GM23248 (cell line): ENCODE data around the gene TMEM174. TPM values are rescaled to one million over a fixed set of nuclear protein-coding genes. Genes with fewer than 3 reads are reported as not detected.

Experiments
- DNase-seq: peaks from one replicate; pipeline ENCODE4 v3.0.0-alpha.2; 2015
- H2AFZ ChIP-seq: fragments of 200-600 bp; sonication (generic); 2 replicates; pipeline ENCODE4 v1.6.1; 2016; ENCODE audit warnings: antibody characterized with exemption
- H3F3A ChIP-seq: fragments of 200-600 bp; sonication (generic); 2 replicates; pipeline ENCODE4 v1.6.1; 2016; ENCODE audit warnings: mild to moderate bottlenecking, antibody characterized with exemption, mixed run types; ENCODE audit not compliant: insufficient read depth
- H3K27ac ChIP-seq: fragments of 200-600 bp; sonication (generic); 2 replicates; pipeline ENCODE4 v1.5.1; 2016; ENCODE audit warnings: mild to moderate bottlenecking
- H3K27me3 ChIP-seq: fragments of 200-600 bp; sonication (generic); replicated peaks from 2 replicates; pipeline ENCODE4 v1.6.1; 2016; ENCODE audit warnings: mild to moderate bottlenecking; ENCODE audit not compliant: insufficient read depth
- H3K36me3 ChIP-seq: fragments of 200-600 bp; sonication (generic); 2 replicates; pipeline ENCODE4 v1.6.1; 2016; ENCODE audit warnings: low read depth, mild to moderate bottlenecking
- H3K4me1 ChIP-seq: fragments of 200-600 bp; sonication (generic); 2 replicates; pipeline ENCODE4 v1.6.1; 2016; ENCODE audit warnings: mild to moderate bottlenecking; ENCODE audit not compliant: insufficient read depth
- H3K4me2 ChIP-seq: fragments of 200-600 bp; sonication (generic); one replicate; pipeline ENCODE4 v1.6.1; 2016; ENCODE audit warnings: mild to moderate bottlenecking; ENCODE audit not compliant: unreplicated experiment
- H3K4me3 ChIP-seq: fragments of 200-600 bp; sonication (generic); 2 replicates; pipeline ENCODE4 v1.5.1; 2016; ENCODE audit warnings: mild to moderate bottlenecking
- H3K79me2 ChIP-seq: fragments of 200-600 bp; sonication (generic); 2 replicates; pipeline ENCODE4 v1.6.1; 2016; ENCODE audit warnings: mild to moderate bottlenecking; ENCODE audit not compliant: insufficient read depth
- H3K9ac ChIP-seq: fragments of 200-600 bp; sonication (generic); 2 replicates; pipeline ENCODE4 v1.6.1; 2016; ENCODE audit warnings: mild to moderate bottlenecking
- H3K9me2 ChIP-seq: fragments of 200-600 bp; sonication (generic); 2 replicates; pipeline ENCODE4 v1.6.1; 2016; ENCODE audit warnings: mixed run types, mild to moderate bottlenecking, moderate library complexity; ENCODE audit not compliant: insufficient read depth
- H3K9me3 ChIP-seq: fragments of 200-600 bp; sonication (generic); one replicate; pipeline ENCODE4 v1.6.1; 2017; ENCODE audit warnings: low read depth
- H4K20me1 ChIP-seq: fragments of 200-600 bp; sonication (generic); 2 replicates; pipeline ENCODE4 v1.6.0; 2016; ENCODE audit not compliant: insufficient read depth
- EZH2 ChIP-seq: fragments of 200-600 bp; sonication (generic); IDR thresholded peaks from 2 replicates; pipeline ENCODE4 v1.6.1; 2018; ENCODE audit warnings: antibody characterized with exemption, mild to moderate bottlenecking; ENCODE audit not compliant: insufficient read depth, poor library complexity, severe bottlenecking
- EZH2phosphoT487 ChIP-seq: fragments of 200-600 bp; sonication (generic); IDR thresholded peaks from 2 replicates; pipeline ENCODE4 v1.6.1; 2018; ENCODE audit warnings: antibody characterized with exemption, moderate library complexity, mild to moderate bottlenecking, low read depth; ENCODE audit not compliant: insufficient read depth
- WGBS, 2 experiments: methylation state at CpG; one replicate each; pipeline ENCODE4 v1.1.6; 2015 to 2017; ENCODE audit warnings: low lambda C conversion rate in 2 of 2, low coverage in 1 of 2; ENCODE audit errors: missing lambda C conversion rate in 2 of 2; 5-methylcytosine and 5-hydroxymethylcytosine counted together
- in situ Hi-C: fragments of 300-500 bp; cut with MboI; formaldehyde crosslinking; loops from 2 replicates; pipeline ENCODE4 v1.15.0; 2020
- polyA plus RNA-seq: library from polyadenylated mRNA; unstranded; fragments of >200 nt; fragmentation: Nextera tagmentation; extraction: Ambion mirVana; gene quantifications from 2 replicates; pipeline ENCODE4 v1.2.1, GENCODE V29; 2016
- total RNA-seq: library from RNA; depleted of rRNA; stranded (reverse); fragments of >200 nt; shearing (Covaris generic); gene quantifications from 2 replicates; pipeline ENCODE4 v1.2.3, GENCODE V29; 2014

The TMEM174 gene
- total and polyA plus RNA-seq, 2 experiments from 2014 or later = not detected

DNA sequence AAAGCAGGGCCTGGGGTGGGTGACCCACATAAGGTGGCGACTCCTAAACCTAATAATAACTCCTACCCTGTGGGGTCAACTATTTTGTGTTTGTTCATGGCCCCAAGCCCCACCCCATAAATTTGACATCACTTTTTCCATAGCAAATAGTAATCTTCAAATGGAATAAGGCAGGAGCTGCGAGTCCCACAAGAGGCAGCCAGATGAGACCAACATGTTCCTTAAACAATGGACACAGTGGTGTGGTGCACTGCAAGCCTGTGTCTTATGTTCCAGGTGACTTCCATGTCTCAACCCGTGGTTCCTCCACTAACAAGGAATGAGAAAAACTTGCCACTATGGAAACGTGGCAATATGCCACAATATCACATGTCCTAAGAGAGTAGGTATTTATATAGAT lies 20.6 kb downstream of the TMEM174 start:
- no peak for DNase-seq
- H3K9ac ChIP-seq = no peak overlapping the region
- no peak overlapping the region for H3K4me2 ChIP-seq
- no peak overlapping the region for H3K4me3 ChIP-seq
- 47 to 52% methylated on average over 4 of the region's 4 CpGs for WGBS, 2 experiments
- no peaks in the 10 kb centered on the region for H3K27me3 ChIP-seq
- H2AFZ ChIP-seq = no peak overlapping the region
- no peak for TF ChIP-seq EZH2phosphoT487
- no peak for TF ChIP-seq EZH2
- no peak overlapping the region for H3K27ac ChIP-seq
- in situ Hi-C loops = loop anchor here (10.0 kb wide), 1 partner anchor 109 kb away; no protein-coding TSS in a partner anchor
- H3K36me3 ChIP-seq = no peaks in the 10 kb centered on the region
- H3K4me1 ChIP-seq = peaks cover 20% of the 10 kb centered on the region
- H3F3A ChIP-seq = peaks cover 14% of the 10 kb centered on the region
- no peaks in the 10 kb centered on the region for H3K9me3 ChIP-seq
- H3K79me2 ChIP-seq = no peaks in the 10 kb centered on the region
- H4K20me1 ChIP-seq = no peaks in the 10 kb centered on the region
- no peaks in the 10 kb centered on the region for H3K9me2 ChIP-seq

DNA sequence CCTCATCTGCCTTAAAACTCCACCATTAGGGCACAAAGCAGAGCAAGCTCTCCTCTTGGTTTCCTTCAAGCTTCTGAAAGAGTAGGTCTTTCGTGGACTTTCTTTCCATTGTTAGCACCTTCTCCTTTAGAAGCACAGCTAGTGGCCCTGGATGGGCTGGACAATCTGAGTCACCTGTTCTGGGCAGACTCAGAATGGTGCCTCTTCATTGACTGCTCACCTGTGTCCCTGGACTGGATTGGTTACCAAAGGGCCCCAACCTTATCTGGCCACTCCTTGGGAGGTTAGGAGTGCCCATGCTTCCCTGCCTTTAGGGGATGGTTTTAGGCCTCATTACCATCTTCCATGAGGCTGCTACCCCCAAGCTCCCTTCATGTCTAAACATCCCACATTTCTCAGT lies 23.2 kb downstream of the TMEM174 start:
- TF ChIP-seq EZH2 (no peak), EZH2phosphoT487 (no peak)
- Histone ChIP-seq H3K9me2 (no peaks in the 10 kb centered on the region), H3F3A (no peaks in the 10 kb centered on the region), H3K9me3 (no peaks in the 10 kb centered on the region), H3K27me3 (no peaks in the 10 kb centered on the region), H3K4me1 (no peaks in the 10 kb centered on the region), H3K27ac (no peak overlapping the region), H3K9ac (no peak overlapping the region), H3K79me2 (no peaks in the 10 kb centered on the region), H3K4me3 (no peak overlapping the region), H2AFZ (no peak overlapping the region), H3K4me2 (no peak overlapping the region), H3K36me3 (no peaks in the 10 kb centered on the region), H4K20me1 (no peaks in the 10 kb centered on the region)
- no peak for DNase-seq
- in situ Hi-C loops = loop anchor here (10.0 kb wide), 1 partner anchor 111 kb away; no protein-coding TSS in a partner anchor
- WGBS, 2 experiments = 62 to 79% methylated on average over 1 of the region's 1 CpG

DNA sequence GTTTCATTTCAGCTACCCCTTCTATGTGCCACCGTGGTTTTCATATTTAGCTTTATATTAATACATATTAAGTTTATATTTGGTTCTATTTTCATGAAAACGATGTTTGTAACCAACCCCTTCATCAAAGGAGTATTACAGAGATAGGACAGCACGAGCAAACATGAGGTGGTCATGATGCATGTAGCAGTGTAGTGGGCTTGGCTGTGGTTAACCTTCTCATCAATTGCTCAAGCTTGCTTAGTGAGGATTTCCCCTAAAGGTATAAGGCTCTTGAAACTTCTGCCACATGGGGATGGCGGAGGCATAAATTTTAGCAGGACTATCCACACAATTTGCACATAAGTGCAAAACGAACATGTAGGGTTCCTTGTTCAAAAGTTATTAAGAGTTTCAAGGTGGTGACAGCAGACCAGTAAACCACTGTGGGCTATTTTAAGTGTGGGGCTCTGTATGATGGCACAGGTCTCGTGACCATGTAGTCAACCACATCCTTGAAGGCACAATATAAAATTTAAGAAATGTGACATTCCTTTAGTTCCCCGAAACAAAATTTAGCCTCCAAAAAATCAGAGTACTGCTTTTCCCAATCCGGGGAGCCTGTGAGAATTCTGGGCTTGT lies 24.8 kb downstream of the TMEM174 start:
- in situ Hi-C loops = loop anchor here (10.0 kb wide), 1 partner anchor 113 kb away; no protein-coding TSS in a partner anchor
- Histone ChIP-seq H3K27me3 (no peaks in the 10 kb centered on the region), H2AFZ (no peak overlapping the region), H4K20me1 (no peaks in the 10 kb centered on the region), H3K9me2 (no peaks in the 10 kb centered on the region), H3F3A (no peaks in the 10 kb centered on the region), H3K4me1 (no peaks in the 10 kb centered on the region), H3K79me2 (no peaks in the 10 kb centered on the region), H3K4me2 (no peak overlapping the region), H3K4me3 (no peak overlapping the region), H3K9me3 (no peaks in the 10 kb centered on the region), H3K9ac (no peak overlapping the region), H3K36me3 (no peaks in the 10 kb centered on the region), H3K27ac (no peak overlapping the region)
- 68 to 74% methylated on average over 8 of the region's 8 CpGs for WGBS, 2 experiments
- DNase-seq = no peak
- TF ChIP-seq EZH2phosphoT487 (no peak), EZH2 (no peak)

DNA sequence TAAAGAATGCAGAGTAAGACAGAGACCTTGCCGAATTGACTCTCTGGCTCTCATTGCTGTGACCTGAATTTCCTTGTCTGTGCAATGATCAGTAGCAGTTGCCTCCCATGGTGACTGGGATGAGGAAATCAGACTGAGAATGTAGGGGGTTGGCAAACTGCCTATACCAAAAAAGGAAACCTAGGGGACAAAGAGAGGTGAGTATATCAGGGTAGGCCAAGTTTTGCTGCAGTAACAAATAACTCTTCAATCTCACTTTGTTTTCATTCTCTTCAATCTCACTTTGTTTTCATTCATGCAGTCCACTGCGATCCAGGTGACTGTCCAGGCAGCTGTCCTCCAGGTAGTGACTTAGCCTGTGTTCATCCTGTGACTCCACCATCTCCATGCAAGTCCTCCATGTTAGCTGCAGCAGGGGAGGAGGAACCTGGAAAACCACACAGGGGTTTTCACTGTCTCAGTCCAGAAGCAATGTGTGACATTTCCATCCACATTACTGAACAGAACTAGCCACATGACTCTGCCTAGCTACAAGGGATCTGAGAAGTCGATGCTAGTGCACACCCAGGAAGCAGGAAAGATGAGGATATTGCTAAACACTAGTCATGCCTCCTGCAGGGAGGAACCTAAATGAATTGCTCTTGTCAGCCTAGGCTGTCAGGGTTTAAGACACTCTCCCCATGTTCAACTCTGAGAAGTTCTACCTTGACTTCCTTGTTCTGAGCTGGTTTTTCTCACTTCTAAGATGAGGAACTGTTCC lies 26.0 kb downstream of the TMEM174 start:
- Histone ChIP-seq H3K4me1 (no peaks in the 10 kb centered on the region), H3K27me3 (no peaks in the 10 kb centered on the region), H3K27ac (no peak overlapping the region), H3K4me3 (no peak overlapping the region), H2AFZ (no peak overlapping the region), H4K20me1 (no peaks in the 10 kb centered on the region), H3K9me3 (no peaks in the 10 kb centered on the region), H3K4me2 (no peak overlapping the region), H3K9me2 (no peaks in the 10 kb centered on the region), H3F3A (no peaks in the 10 kb centered on the region), H3K9ac (no peak overlapping the region), H3K36me3 (no peaks in the 10 kb centered on the region), H3K79me2 (no peaks in the 10 kb centered on the region)
- no peak for DNase-seq
- in situ Hi-C loops = loop anchor here (10.0 kb wide), 1 partner anchor 114 kb away; no protein-coding TSS in a partner anchor
- WGBS, 2 experiments = 85 to 87% methylated on average over 3 of the region's 3 CpGs
- TF ChIP-seq EZH2 = no peak
- TF ChIP-seq EZH2phosphoT487 = no peak
